HUDEP-2 (cell line): ENCODE results near the gene RALGPS2.
A peak's percentile ranks its signal among the peaks of the same experiment; 100 is the strongest.

Experiments
- DNase-seq, 76 experiments: peaks; one replicate each; lab custom pipeline; 2025; ENCODE audit not compliant: unreplicated experiment in 76 of 76; lab: John Stamatoyannopoulos, UW

RALGPS2 gene

DNA sequence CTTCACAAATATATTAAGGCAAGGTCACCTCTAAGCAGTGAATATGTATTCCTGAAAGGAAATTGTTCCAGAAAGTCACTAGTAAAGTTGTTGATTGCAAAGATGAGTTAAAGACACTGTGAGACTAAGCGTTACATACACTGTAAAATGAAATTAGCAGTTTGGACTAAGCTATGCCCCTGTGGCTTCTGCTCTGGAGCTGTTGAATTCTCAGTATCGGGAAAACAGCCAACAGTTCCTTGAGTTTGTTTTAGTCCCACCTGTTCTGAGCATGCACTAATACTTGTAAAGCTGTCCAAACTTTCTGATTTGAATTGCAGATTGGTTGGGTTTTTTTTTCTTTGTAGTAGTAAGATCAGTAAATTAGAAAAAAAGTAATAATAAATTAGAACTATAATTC is 124.9 kb downstream of the RALGPS2 start:
- DNase-seq, result no peak

DNA sequence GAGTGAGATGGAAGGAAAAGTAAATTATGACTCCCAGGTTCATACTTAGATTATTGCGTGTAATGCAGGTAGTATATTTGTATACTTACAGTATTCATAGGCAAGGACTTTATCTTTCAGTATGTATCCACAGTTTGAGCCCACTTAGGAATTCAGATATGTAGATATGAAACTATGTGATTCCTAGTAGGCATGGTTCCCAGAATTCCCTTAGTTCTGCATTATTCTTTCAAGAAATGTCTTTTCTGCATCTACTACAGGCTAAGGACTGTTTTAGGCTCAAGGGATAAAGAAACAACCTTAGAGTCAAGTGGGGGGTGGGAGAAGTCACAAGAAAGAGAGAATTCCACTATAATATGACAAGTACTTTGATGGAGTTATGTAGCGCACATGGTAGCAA is 132.1 kb downstream of the RALGPS2 start:
- DNase-seq, result no peak

DNA sequence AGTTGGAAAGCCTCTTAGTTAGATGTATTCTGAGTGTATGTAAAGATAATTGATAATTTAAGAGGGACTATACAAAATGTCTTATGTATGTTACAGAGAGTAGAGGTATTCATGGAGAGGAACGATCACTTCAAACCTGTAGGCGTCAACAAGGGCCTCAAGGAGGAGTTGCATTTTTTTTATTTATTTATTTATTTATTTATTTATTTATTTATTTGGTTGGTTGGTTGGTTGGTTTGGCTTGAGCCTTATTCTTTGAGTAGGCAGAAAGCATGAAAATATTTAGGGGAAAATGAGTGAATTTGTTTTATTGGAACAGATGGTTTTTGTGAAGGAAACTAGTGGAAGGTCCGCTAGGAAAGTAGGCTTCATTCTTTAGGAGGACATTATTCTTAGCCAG is 137.4 kb downstream of the RALGPS2 start:
- DNase-seq, result no peak

DNA sequence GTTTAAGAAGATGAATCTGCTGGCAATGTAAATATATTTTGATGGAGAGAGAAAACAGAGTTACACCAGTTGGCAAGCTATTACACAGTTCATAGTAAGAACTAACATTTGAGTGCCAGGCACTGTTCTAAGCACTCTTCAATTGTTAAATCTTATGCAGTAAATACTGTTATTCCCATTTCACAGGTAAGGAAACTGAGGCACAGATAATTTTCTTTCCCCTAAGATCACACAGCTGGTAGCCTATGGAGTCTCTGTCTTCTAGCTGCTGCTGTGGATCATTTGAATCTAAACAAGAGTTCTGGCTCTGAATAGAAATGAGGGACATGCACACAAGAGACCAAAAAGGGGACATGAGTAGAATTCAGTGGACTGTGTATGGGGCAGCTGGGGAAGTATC is 137.8 kb downstream of the RALGPS2 start:
- DNase-seq, result no peak

DNA sequence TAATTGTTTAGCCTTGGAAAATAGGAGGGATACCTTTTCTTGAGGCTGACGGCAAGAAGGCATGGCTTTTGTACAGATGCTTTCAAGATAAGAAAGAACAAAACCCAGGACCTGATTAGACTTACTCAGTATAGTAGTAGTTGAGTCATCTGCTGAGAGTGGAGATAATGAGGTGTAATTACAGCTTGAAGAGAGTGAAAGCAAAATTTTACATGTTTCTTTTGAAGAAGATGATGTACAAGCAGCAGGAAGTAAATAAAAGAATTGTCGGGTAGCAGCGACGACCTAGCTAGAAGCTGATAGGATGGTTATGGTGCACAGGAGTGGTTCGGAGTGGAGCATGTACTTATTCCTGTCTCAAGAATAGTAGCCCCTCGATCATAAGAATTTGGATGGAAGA is 139.3 kb downstream of the RALGPS2 start:
- DNase-seq, result no peak

DNA sequence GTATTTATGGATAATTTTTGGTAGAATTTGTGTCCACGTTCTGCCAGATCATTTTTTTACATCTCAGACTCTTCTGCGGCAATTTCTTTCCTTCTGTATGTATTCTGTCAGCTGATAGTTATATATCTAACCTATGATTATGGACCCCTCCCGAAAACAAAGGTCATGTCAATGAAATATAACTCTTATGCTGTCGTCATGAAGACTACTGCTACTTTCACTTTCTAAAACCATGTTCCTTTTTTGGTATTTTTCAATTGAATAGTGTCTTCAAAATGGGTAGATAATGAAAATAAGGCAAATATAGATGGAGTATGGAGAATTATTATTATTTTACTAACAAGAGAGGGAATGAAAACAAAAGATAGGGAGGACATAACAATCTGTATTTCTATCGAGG is 142.6 kb downstream of the RALGPS2 start:
- no peak for DNase-seq

DNA sequence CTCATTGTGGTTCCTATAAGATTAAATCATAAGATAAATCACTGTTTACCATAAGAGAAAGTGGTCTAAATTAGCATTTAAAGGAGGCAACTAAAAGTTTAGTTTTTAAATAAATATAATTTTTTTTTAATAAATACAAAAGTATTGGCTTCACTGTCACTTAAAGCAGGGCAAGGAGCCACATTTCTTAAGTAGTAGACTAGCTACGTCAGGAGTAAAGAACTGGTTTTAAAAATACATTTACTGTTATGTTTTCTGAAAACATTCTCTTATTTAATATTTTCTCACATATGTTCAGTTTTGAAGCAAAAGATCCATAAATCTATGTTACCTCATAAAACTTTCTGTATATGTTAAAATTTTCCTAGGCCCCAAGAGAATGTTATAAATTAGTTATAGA is 143.7 kb downstream of the RALGPS2 start:
- DNase-seq, result no peak

DNA sequence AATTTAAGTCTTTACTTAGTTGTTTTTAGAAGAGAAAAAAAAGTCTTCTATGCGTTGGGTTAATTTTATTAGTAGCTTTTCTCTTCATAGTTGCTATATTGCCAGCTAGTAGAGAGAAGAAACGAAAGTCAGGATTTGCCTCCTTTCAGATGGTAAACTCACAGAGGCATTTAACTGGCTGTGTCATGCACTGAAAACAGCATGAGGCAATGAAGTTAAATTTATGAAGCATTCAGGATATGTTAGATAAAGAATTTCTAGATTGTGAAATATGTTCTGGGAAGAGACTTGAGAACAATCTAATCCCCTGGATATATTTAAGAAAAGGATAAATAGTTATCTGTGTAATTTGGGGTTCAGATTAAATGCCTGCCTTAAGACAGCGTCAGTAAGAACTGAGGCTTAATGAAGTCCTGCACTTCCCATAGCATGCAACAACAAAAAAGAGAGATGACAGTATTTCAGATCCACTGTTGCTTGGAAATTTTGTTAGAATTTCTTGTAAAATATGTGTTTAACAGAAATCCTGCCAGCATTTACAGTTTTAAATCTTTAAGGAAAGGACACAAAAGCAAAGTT is 144.2 kb downstream of the RALGPS2 start:
- DNase-seq, result no peak

DNA sequence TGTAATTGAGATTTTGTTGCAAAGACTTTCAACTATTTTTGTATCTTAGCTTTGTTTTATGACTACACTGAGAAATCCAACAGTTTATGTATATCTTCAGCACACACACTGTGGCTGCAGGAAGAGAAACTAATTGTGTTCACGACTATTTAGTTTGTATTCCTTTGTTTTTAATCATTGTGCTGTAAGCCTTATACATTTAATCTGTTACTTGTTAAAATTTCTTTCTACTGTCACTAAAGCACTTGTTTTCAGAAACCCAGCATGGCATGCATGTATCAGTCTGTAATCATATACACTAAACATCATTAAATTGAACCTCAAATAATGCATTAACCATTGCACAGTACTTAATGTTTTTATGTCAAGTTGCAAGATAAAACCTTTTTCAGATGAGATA is 145.2 kb downstream of the RALGPS2 start:
- no peak for DNase-seq

DNA sequence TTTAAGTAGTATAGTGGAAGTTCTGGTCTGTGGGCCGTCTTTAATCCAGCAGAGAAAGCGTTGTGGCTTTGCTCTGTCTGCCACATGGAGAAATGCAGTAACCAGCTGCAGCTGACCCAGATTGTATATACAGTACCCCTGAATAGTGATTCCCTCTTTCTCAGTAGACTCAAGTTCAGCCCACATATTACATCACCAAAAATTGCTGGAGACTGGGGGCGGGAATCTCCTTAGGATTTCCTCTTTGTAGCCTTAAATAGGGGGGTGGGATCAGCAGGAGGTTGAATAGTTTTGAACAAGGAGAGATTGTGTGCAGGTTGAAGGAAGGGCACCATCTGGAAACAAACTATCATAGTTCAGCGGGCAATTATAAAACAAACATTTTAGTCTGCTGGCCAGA is 145.9 kb downstream of the RALGPS2 start, which contains the start of gene ANGPTL1:
Gene ANGPTL1, minus strand, starts transcription at position 134 of the 400 bp plus-strand sequence. CDS start 5,301 bp downstream, outside the sequence.
- no peak for DNase-seq

DNA sequence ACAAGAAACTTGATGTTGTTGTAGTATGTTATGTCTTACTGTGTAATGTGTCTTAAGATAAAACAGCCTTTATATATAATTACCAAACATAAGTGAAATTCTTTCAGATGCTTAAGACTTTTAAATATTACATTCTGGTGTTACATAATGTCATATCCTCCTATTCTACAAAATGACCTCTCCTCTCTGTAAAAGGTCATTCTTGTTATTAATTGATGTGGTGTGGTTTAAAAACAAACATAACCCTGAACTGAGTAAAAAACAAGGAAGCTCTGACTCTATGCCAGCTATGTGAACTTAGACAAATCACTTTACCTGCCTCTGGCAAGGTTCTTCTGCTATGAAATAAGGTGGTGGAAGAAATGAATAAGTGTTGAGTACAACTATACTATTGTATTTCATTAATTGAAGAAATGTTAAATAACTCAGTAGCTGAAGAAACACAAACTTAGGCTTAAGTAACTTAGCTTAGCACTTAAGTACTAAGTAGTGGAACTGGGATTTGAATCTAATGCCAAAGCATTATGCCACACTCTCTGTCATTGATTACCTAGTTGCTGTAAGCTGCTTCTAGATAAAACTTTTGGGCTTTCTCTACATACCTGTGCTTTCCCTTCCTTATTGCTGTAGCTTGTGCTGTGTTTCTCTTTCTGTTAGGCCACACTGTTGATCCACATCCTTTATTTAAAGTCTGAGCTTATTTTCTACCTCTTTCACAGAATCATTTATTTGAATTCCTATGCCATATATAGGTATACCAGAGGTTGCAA is 146.7 kb downstream of the RALGPS2 start:
- DNase-seq, result no peak

DNA sequence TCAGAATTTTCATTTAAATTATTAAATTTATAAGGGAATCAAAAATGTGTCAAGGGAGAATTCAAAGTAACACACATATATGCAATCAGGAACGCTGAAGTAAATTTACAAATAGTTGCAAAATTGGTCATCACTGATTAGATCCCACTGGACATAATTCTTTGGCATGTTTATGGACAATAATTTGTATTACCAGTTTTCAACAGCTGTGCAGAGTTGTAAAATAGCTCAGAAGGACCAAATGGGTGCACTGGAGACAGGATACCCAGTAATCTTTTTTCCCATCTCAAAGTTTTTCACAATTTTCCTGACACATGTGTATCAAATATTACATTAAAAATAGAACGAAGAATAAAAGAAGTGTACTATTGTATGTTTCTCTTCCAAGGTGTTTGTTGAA is 149.9 kb downstream of the RALGPS2 start:
- DNase-seq, result no peak

DNA sequence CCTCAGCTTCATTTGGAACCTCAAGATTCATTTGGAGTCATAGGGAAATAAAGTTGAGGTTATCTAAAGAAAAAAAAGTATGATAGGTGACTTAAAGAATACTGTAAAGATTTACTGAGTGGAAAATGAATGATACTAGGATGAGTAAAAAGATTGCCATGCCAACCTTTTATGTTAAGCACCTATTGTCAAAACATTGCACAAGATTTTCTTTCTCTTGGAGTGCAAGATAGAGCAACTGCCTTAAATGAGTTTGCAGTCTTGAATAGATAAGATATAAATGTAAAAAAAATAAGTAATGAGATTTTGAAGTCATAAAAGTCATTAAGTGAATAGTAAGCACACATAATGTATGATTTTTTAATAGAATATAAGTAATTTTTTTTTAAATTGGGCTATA is 150.9 kb downstream of the RALGPS2 start:
- no peak for DNase-seq

DNA sequence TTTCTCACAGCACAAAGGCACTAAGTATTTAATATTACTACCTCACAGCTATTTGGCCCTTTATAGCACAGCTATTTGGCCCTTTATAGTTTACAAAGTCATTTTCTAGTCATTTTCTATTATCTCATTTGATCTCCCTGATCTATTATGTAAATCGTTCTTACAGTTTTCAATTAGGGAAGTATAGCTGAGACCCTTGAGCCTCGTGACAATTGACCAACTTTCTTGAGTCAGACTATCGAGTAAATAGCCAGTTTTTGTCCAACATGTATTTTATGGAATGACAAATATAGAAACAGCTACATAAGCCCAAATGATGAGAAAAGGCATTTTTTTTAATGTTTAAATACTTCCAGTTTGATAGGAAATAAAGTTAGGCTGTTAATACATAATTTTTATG is 152.9 kb downstream of the RALGPS2 start:
- no peak for DNase-seq

DNA sequence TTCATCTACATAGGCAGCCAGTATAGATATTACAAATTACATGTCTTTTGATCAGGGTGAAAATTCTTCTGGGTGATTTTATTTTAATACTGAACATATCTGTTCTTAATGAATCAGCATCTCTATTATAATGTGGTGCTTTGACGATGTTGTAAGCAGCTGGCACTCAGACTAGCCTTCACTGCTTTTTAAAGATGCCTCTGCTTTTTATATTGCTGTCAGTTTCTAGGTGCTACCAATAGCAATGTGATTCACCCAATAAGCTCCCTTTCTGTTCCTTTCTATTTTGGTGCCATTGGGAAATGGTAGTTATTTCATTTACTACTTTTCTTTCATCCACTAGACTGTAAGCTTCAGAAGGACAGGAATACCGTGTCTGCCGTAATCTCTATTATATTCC is 156.9 kb downstream of the RALGPS2 start:
- DNase-seq, result no peak

DNA sequence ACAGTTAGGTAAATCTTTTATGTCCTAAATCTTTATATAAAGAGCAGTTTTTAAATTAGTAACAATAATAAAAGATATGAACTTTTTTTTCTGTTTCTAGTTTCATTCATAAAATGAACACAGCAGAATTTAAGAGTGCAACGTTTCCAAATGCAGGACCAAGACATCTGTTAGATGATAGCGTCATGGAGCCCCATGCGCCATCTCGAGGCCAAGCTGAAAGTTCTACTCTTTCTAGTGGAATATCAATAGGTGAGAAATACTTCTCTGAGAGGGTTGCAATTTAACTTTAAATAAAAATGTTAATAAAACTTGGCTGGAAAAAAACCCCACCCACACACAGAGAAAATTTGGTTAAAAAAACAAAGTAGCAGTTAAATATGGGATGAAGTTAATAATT is 160.8 kb downstream of the RALGPS2 start:
- DNase-seq, result no peak

DNA sequence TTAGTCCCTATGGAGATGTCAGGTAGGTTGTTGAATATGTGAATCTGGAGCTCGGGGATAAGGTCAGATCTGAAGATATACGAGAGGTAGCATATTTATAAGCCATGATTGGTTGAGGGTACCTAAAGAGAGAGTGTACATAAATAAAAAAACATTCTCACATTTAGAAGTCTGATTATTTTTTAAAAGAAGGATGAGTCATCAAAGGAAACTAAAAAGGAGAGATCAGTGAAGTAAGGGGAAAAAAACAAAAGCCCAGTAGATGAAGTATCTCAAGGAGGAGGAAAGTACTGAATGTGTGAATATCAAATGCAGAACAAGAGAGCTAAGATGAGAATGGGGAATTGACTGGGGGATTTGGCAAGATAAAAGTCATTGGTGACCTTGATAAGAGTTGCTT is 161.5 kb downstream of the RALGPS2 start:
- DNase-seq, result no peak

DNA sequence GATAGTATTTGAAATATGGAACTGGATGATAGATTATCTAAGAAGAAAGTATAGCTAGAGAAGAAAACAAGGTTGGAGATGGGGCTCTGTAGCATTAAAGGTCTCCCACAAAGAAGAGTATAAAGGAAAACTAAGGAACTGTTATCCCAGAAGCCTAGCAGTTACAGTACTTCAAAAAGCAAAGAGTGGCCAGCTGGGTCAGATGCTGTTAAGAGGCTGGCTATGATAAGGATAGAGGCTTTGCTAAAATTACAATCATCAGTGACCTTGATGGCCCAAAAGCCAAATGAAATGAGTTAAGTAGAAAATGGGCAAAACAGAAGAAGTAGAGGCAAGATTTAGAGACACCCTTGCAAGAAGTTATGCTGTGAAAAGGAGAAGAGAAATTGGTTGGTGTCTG is 170.9 kb downstream of the RALGPS2 start:
- DNase-seq, result no peak

DNA sequence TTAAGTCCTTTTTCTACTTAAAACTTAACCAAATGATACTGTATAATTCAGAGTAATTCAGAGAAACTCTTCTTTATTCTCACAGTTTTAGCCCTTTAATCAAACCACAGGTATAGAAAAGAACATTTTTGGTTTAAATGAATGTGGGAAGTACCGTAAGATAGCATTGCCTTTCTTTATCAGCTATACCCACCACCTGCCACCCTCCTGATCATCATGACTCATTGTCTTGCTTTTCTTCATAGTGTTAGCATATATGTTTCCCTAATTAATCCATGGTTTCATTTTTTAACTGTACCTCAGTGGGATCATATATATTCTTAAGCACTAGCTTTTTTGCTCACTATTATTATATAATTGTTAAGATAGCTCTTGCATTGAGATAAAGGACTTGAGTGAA is 173.4 kb downstream of the RALGPS2 start:
- DNase-seq, result peak in 9 of 76 experiments; percentile 2 to 21 (median 13)

DNA sequence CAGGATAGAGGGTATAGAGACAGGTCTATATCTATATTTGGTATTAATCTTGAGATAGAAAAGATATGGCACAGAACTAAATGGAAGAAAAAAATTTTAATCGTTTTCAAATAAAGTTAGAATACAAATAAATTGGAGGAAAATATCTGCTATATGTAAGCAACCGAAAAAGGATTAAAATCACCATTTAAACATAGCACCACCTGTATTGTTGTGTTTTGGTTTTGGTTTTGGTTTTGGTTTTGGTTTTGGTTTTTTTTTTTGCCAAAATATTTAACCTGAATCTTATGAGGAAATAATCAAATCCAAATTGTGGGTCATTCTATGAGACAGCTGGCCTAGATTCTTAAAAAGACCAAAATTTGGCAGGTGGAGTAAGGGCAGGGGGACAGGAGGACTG is 174.4 kb downstream of the RALGPS2 start:
- DNase-seq, result no peak

DNA sequence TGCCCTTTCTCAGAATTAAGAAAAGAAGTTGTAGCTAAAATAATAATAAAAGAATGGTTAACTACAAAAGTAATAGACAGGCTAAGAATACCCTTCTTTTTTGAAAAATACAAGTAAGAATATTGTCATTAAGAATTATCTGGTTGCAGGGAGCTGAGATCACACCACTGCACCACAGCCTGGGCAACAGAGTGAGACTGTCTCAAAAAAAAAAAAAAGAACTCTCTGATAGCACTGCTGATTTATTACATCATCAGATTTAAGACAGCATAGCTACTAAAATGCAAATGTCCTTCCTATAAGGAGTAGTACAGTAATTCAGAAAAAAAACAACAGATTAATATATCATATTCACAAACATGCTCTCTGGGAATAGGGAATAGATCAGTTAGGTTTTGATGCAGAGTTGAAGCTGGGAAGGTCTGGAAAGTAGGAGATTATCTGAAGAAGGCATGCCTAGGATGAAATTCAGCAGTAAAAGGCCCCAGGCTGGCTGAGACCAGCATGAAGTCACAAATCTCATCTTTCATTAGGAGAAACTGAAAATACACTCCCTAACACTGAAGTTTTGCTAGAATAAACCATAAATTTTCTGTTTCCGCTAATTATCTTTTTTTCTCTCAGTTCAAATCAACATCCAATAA is 176.6 kb downstream of the RALGPS2 start:
- DNase-seq, result no peak

DNA sequence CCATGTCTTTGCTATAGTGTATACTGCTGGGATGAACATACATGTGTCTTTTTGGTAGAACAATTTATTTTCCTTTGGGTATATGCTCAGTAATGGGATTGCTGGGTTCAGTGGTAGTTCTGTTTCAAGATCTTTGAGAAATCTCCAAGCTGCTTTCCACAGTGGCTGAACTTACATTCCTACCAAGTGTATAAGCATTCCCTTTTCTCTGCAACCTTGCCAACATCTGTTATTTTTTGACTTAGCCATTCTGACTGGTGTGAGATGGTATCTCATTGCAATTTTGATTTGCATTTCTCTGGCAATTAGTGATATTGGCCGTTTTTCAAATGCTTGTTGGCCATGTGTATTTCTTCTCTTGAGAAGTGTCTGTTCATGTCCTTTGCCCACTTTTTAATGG is 183.3 kb downstream of the RALGPS2 start:
- DNase-seq, result peak in 1 of 76 experiments; percentile 2
